SK-N-SH treated with all-trans-retinoic acid at 6 μM for 48 hours (cell line): ENCODE measurements around the gene REV3L.

ENCODE experiments used
- ARNTL ChIP-seq: fragments of 450-650 bp; formaldehyde crosslinking; IDR thresholded peaks from 2 replicates; pipeline ENCODE4 v1.5.0; 2020; ENCODE audit warnings: low read depth, mild to moderate bottlenecking, moderate library complexity, borderline replicate concordance
- BACH2 ChIP-seq: fragments of 250-450 bp; sonication (Bioruptor Pico); IDR thresholded peaks from 2 replicates; pipeline ENCODE4 v1.9.0; 2021; ENCODE audit warnings: mild to moderate bottlenecking, borderline replicate concordance
- ESRRG ChIP-seq: fragments of 250-450 bp; sonication (Bioruptor Pico); IDR thresholded peaks from 2 replicates; pipeline ENCODE4 v1.6.1; 2021; ENCODE audit warnings: mild to moderate bottlenecking
- GLIS3 ChIP-seq: fragments of 250-450 bp; sonication (Bioruptor Pico); IDR thresholded peaks from 2 replicates; pipeline ENCODE4 v1.5.0; 2020; ENCODE audit warnings: mild to moderate bottlenecking, moderate library complexity
- PPARA ChIP-seq: fragments of 250-450 bp; sonication (Bioruptor Pico); IDR thresholded peaks from 2 replicates; pipeline ENCODE4 v1.5.0; 2020; ENCODE audit warnings: mild to moderate bottlenecking, borderline replicate concordance
- ZFP3 ChIP-seq: fragments of 250-450 bp; sonication (Bioruptor Pico); IDR thresholded peaks from 2 replicates; pipeline ENCODE4 v1.5.0; 2020; ENCODE audit warnings: mild to moderate bottlenecking, moderate library complexity
- ZNF565 ChIP-seq: fragments of 450-650 bp; formaldehyde crosslinking; conservative IDR thresholded peaks from 2 replicates; pipeline ENCODE4 v1.5.0; 2020; ENCODE audit warnings: low read depth, mild to moderate bottlenecking, moderate library complexity

- TF ChIP-seq ARNTL (CRISPR knock-in tag) (no peak), GLIS3 (CRISPR knock-in tag) (no peak), ZNF565 (CRISPR knock-in tag) (no peak), PPARA (CRISPR knock-in tag) (no peak), ZFP3 (no peak), BACH2 (no peak), ESRRG (no peak)
These were observed 24.3 kb downstream of the REV3L start for GRCh38 chr6:111458670-111459232.
